ENCODE data around the gene IQSEC1. TPM values are rescaled to one million over a fixed set of nuclear protein-coding genes. Genes with fewer than 3 reads are reported as not detected.

Gene IQSEC1
- polyA plus RNA-seq, 1 experiment, result 4.8 TPM

DNA sequence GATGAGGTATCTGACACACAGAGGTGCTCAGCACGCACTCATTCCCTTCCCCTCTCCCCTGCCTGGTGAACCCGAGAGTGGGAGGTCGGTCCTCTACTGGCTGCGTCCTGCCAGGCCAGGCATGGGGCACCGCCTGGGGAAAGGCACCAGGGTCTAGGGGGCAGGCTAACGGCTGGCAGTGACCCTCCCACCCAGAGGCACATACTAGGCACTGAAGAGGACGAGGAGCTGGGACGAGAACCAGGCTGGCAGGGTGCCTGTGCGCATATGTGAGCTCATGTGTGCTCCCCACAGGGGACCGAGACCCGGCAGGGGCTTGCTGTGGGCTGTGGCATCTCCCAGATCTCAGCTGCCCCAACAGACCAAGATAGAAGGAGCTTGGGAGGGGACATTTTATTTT lies 86.7 kb downstream of the IQSEC1 start:
- DNase-seq (ENCODE audit: low read depth), result no peak
- ChIA-PET CTCF (interaction anchor here (1.0 to 6.8 kb wide), 4 partner anchors 8 to 1360 kb away, joined by 3 to 75 read pairs (median 20); no protein-coding TSS in a partner anchor), POLR2A (no interaction called here)
- Histone ChIP-seq H3K27me3 (ENCODE audit: control insufficient read depth, insufficient read depth, low read length) (no peaks in the 10 kb centered on the region), H3K4me3 (ENCODE audit: low read depth, low read length) (no peak overlapping the region), H3K36me3 (ENCODE audit: control insufficient read depth, insufficient read depth, low read length) (no peaks in the 10 kb centered on the region)
- TF ChIP-seq, protein P1, sequence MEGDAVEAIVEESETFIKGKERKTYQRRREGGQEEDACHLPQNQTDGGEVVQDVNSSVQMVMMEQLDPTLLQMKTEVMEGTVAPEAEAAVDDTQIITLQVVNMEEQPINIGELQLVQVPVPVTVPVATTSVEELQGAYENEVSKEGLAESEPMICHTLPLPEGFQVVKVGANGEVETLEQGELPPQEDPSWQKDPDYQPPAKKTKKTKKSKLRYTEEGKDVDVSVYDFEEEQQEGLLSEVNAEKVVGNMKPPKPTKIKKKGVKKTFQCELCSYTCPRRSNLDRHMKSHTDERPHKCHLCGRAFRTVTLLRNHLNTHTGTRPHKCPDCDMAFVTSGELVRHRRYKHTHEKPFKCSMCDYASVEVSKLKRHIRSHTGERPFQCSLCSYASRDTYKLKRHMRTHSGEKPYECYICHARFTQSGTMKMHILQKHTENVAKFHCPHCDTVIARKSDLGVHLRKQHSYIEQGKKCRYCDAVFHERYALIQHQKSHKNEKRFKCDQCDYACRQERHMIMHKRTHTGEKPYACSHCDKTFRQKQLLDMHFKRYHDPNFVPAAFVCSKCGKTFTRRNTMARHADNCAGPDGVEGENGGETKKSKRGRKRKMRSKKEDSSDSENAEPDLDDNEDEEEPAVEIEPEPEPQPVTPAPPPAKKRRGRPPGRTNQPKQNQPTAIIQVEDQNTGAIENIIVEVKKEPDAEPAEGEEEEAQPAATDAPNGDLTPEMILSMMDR (IDR thresholded peaks at IDR 0.05; ENCODE audit: insufficient read depth, low read depth, low read length), result no peak

DNA sequence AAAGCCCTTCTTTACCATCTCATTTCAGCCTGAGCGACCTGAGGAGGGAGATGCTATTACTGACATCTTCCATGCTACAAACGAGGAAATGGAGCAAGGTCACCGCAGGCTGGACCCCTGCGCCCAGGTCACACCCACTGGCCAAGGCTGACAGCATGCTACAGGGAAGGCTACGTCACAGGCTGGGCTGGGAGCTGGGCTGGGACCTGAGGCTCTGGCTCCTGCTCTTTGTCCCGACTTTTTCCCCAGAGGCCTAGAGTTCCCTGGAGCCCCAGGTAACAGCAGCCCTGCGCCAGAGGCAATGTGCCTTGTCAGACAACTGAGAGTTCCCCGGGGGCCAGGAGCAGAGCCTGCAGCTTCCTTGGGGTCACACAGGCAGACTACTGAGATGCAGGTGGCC lies 87.2 kb downstream of the IQSEC1 start:
- CTCF ChIA-PET, result interaction anchor here (1.0 to 6.8 kb wide), 6 partner anchors 9 to 1360 kb away, joined by 3 to 75 read pairs (median 6); no protein-coding TSS in a partner anchor
- Histone ChIP-seq H3K27me3 (ENCODE audit: control insufficient read depth, insufficient read depth, low read length) (no peaks in the 10 kb centered on the region), H3K36me3 (ENCODE audit: control insufficient read depth, insufficient read depth, low read length) (no peaks in the 10 kb centered on the region), H3K4me3 (ENCODE audit: low read depth, low read length) (no peak overlapping the region)
- POLR2A ChIA-PET, result no interaction called here
- no peak for DNase-seq (ENCODE audit: low read depth)
- TF ChIP-seq, protein P1 (IDR thresholded peaks at IDR 0.05; ENCODE audit: insufficient read depth, low read depth, low read length), result no peak

DNA sequence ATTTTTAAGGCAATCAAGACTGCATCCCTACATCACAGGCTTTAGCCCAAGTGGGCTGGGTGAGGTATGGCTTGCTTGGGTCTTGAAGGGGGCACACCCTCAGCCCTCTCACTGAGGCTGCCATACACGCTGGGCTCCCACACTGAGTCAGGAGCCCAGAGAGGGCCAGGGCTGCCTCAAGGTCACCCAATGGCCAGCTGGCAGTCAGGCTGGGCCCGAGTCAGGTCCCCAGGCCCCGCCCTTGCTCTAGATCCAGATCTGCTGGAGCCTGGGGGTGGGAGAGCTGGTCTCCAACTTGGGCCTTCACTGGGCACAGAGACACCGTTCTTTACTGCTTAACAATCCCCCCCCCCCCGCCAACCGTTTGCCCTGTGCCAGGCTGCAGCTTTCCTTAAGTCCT lies 88.1 kb downstream of the IQSEC1 start:
- ChIA-PET POLR2A (no interaction called here), CTCF (interaction anchor here (0.9 to 6.8 kb wide), 16 partner anchors 9 to 123 kb away, joined by 3 to 75 read pairs (median 4); no protein-coding TSS in a partner anchor)
- no peaks in the 10 kb centered on the region for H3K27me3 ChIP-seq (ENCODE audit: control insufficient read depth, insufficient read depth, low read length)
- TF ChIP-seq, protein P1 (IDR thresholded peaks at IDR 0.05; ENCODE audit: insufficient read depth, low read depth, low read length), result no peak
- H3K4me3 ChIP-seq (ENCODE audit: low read depth, low read length), result no peak overlapping the region
- DNase-seq (ENCODE audit: low read depth), result no peak
- H3K36me3 ChIP-seq (ENCODE audit: control insufficient read depth, insufficient read depth, low read length), result no peaks in the 10 kb centered on the region

- CTCF ChIA-PET, result interaction anchor here (0.6 to 6.8 kb wide), 32 partner anchors 10 to 122 kb away, joined by 3 to 75 read pairs (median 4); no protein-coding TSS in a partner anchor
- POLR2A ChIA-PET, result no interaction called here
- H3K27me3 ChIP-seq (ENCODE audit: control insufficient read depth, insufficient read depth, low read length), result no peaks in the 10 kb centered on the region
- no peaks in the 10 kb centered on the region for H3K36me3 ChIP-seq (ENCODE audit: control insufficient read depth, insufficient read depth, low read length)
- TF ChIP-seq, protein P1 (IDR thresholded peaks at IDR 0.05; ENCODE audit: insufficient read depth, low read depth, low read length), result peak; percentile 86
- H3K4me3 ChIP-seq (ENCODE audit: low read depth, low read length), result no peak overlapping the region
- no peak for DNase-seq (ENCODE audit: low read depth)
Observed at GRCh38 chr3:12984023-12984823, 89.0 kb downstream of the IQSEC1 start.

DNA sequence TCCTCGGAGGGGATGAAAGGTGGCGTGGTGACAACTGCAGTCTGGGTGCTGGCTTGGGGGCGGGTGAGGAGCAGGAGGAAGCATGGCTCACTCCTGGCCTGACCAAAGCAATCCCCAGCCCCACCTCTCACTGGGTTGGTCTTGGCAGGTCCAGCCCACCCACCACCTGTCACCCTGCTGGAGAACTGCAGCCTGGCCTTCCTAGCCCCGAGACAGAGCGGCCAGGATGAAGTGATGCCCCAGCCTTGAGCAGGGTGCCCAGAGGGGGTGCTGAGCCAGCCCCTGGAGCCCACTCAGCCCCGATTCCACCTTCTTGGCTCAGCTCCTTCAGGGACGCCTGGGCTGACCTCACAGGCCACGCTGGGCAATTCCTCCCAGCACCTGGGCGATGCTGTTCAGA lies 89.9 kb downstream of the IQSEC1 start:
- TF ChIP-seq, protein P1 (IDR thresholded peaks at IDR 0.05; ENCODE audit: insufficient read depth, low read depth, low read length), result no peak
- CTCF ChIA-PET, result interaction anchor here (0.6 to 6.8 kb wide), 18 partner anchors 10 to 880 kb away, joined by 3 to 75 read pairs (median 6); no protein-coding TSS in a partner anchor
- H3K27me3 ChIP-seq (ENCODE audit: control insufficient read depth, insufficient read depth, low read length), result no peaks in the 10 kb centered on the region
- no peaks in the 10 kb centered on the region for H3K36me3 ChIP-seq (ENCODE audit: control insufficient read depth, insufficient read depth, low read length)
- no peak for DNase-seq (ENCODE audit: low read depth)
- POLR2A ChIA-PET, result no interaction called here
- H3K4me3 ChIP-seq (ENCODE audit: low read depth, low read length), result no peak overlapping the region

Data from BJ (cell line).